B cell (primary cell): ENCODE measurements around the gene NUCB2. TPM values are rescaled to one million over a fixed set of nuclear protein-coding genes. Genes with fewer than 3 reads are reported as not detected.

Experiments
- ATAC-seq: fragments of 200-7000 bp; cut with Tn5 transposase; one replicate; pipeline ENCODE4 v1.10.0; 2021; ENCODE audit warnings: low read depth, mild to moderate bottlenecking, moderate number of reproducible peaks, moderate library complexity
- CTCF ChIA-PET: fragments of 350-600 bp; sonication (Branson Sonifier 250); formaldehyde crosslinking; loops from one replicate; lab custom pipeline; 2021; ENCODE audit warnings: antibody characterized with exemption, inconsistent platforms; lab: Charles Lee
- POLR2A ChIA-PET: fragments of 350-600 bp; sonication (Branson Sonifier 250); formaldehyde crosslinking; loops from one replicate; lab custom pipeline; 2021; ENCODE audit warnings: antibody characterized with exemption; lab: Charles Lee
- DNase-seq: peaks from one replicate; pipeline ENCODE4 v3.0.0; 2013
- H2AFZ ChIP-seq: 2 replicates; pipeline ENCODE4 v1.6.1; 2012; ENCODE audit warnings: mild to moderate bottlenecking, low read depth, low read length; ENCODE audit not compliant: insufficient read depth, poor library complexity, severe bottlenecking
- H3K27ac ChIP-seq, 2 donors: 1 replicate in 1 of 2; 2 replicates in 1 of 2; pipeline ENCODE4 v1.5.1; 2012 to 2013; ENCODE audit warnings: low read length in 2 of 2, mild to moderate bottlenecking in 2 of 2, moderate library complexity in 1 of 2
- H3K27me3 ChIP-seq, 4 experiments: fragments of 200-600 bp in 1 of 4; sonication (generic) in 1 of 4; replicated peaks in 1 of 4; 1 replicate in 2 of 4; 2 replicates in 2 of 4; pipeline versions ENCODE4 v1.6.1 to v1.7.0; 2013 to 2016; ENCODE audit warnings: low read length in 3 of 4, mild to moderate bottlenecking in 2 of 4, mixed read lengths in 1 of 4, moderate library complexity in 1 of 4; ENCODE audit not compliant: insufficient read depth in 4 of 4, control insufficient read depth in 3 of 4; ENCODE audit errors: control extremely low read depth in 1 of 4
- H3K36me3 ChIP-seq, 2 experiments: replicated peaks in 1 of 2; 1 replicate in 1 of 2; 2 replicates in 1 of 2; pipeline versions ENCODE4 v1.6.1 to v1.7.1; 2013; ENCODE audit warnings: low read length in 1 of 2; ENCODE audit not compliant: insufficient read depth in 2 of 2, control insufficient read depth in 1 of 2; ENCODE audit errors: control extremely low read depth in 1 of 2, extremely low read depth in 1 of 2
- H3K4me1 ChIP-seq, 2 donors: fragments of 200-600 bp in 1 of 2; sonication (generic) in 1 of 2; 1 replicate in 1 of 2; 2 replicates in 1 of 2; pipeline versions ENCODE4 v1.5.1 to v1.6.1; 2013 to 2017; ENCODE audit warnings: low read length in 2 of 2; ENCODE audit not compliant: control insufficient read depth in 2 of 2, insufficient read depth in 2 of 2
- H3K4me2 ChIP-seq: replicated peaks from 2 replicates; pipeline ENCODE3; 2012; ENCODE audit warnings: mild to moderate bottlenecking, low read depth, low read length; ENCODE audit not compliant: poor library complexity, severe bottlenecking
- H3K4me3 ChIP-seq, 5 experiments: fragments of 200-600 bp in 1 of 5; sonication (generic) in 1 of 5; 1 replicate in 3 of 5; 2 replicates in 2 of 5; pipeline versions ENCODE4 v1.5.1 to v1.7.0; 2011 to 2016; ENCODE audit warnings: low read length in 4 of 5, mild to moderate bottlenecking in 4 of 5, low read depth in 2 of 5, control low read depth in 1 of 5, moderate library complexity in 1 of 5; ENCODE audit not compliant: insufficient read depth in 1 of 5; ENCODE audit errors: control extremely low read depth in 1 of 5, extremely low read depth in 1 of 5
- H3K79me2 ChIP-seq: fragments of 200-600 bp; sonication (generic); one replicate; pipeline ENCODE4 v1.6.0; 2016; ENCODE audit warnings: low read length; ENCODE audit not compliant: control insufficient read depth, insufficient read depth
- H3K9ac ChIP-seq: fragments of 200-600 bp; sonication (generic); 2 replicates; pipeline ENCODE4 v1.6.1; 2017; ENCODE audit warnings: mild to moderate bottlenecking, low read length, moderate library complexity
- H3K9me3 ChIP-seq, 3 donors: one replicate each; pipeline versions ENCODE4 v1.6.1 to v1.7.1; 2013; ENCODE audit warnings: low read length in 2 of 3; ENCODE audit not compliant: control insufficient read depth in 2 of 3, insufficient read depth in 1 of 3; ENCODE audit errors: control extremely low read depth in 1 of 3
- H4K20me1 ChIP-seq: 2 replicates; pipeline ENCODE4 v1.6.0; 2012; ENCODE audit warnings: mild to moderate bottlenecking, low read length; ENCODE audit not compliant: insufficient read depth, control insufficient read depth, poor library complexity, severe bottlenecking
- H3K27ac Mint-ChIP-seq: one replicate; pipeline ENCODE4 v1.8.0; 2021; ENCODE audit warnings: mixed read lengths
- H3K27me3 Mint-ChIP-seq: one replicate; pipeline ENCODE4 v1.8.0; 2021; ENCODE audit warnings: mixed read lengths
- H3K4me1 Mint-ChIP-seq: one replicate; pipeline ENCODE4 v1.8.0; 2021; ENCODE audit warnings: mixed read lengths
- H3K4me3 Mint-ChIP-seq: one replicate; pipeline ENCODE4 v1.8.0; 2021; ENCODE audit warnings: mixed read lengths
- H3K9me3 Mint-ChIP-seq: one replicate; pipeline ENCODE4 v1.8.0; 2022; ENCODE audit warnings: mixed read lengths; ENCODE audit not compliant: insufficient read depth
- CTCF ChIP-seq: fragments of 200-600 bp; IDR thresholded peaks from one replicate; pipeline ENCODE4 v1.8.0; 2022; ENCODE audit warnings: antibody characterized with exemption, mild to moderate bottlenecking
- EZH2 ChIP-seq: IDR thresholded peaks from 2 replicates; pipeline ENCODE4 v1.6.1; 2012; ENCODE audit warnings: borderline replicate concordance, low read depth, mild to moderate bottlenecking, moderate library complexity, low read length; ENCODE audit not compliant: insufficient read depth, poor library complexity, severe bottlenecking
- WGBS: methylation state at CpG from one replicate; pipeline ENCODE4 v1.1.5; 2013; ENCODE audit warnings: missing lambda C conversion rate; ENCODE audit not compliant: insufficient coverage; 5-methylcytosine and 5-hydroxymethylcytosine counted together
- intact Hi-C: fragments of 100-400 bp; cut with micrococcal nuclease; formaldehyde crosslinking; loops from one replicate; pipeline ENCODE4 v1.10.0; 2022
- polyA plus RNA-seq: library from polyadenylated mRNA; depleted of rRNA; stranded (reverse); fragments of >200 nt; gene quantifications from 2 replicates; pipeline ENCODE4 v1.2.3, GENCODE V29; 2012
- total RNA-seq, 2 donors: library from RNA; stranded (reverse); fragments of 120-200 nt in 1 of 2; gene quantifications; 1 replicate in 1 of 2; 2 replicates in 1 of 2; pipeline versions ENCODE4 v1.2.3 to v1.2.4, GENCODE V29; 2013 to 2022

Gene NUCB2
- total and polyA plus RNA-seq, 2 donors (not counting 1 experiment from before 2014, with no cell fraction given) = 1.8 to 6.8 TPM

DNA sequence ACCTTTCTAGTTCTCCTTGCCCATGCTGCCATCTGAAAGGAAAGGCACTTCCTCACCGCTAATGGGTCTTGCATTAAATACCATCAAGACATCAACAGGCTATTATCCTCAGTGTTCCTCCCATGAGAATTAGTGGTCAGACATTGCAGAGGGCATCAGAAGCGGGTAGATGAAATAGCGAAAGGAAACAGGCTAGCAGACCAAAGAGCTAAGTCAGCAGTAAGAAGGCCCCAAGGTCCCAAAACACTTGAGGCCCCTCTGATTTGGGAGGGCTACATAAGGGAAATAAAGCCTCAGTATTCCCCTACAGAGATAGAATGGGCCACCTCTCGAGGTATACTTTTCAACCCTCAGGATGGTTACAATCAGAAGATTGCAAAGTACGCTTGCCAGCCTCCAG, 99.0 kb downstream of the NUCB2 start:
- Histone ChIP-seq H3K9ac (no peak overlapping the region), H3K4me1 (no peaks in the 10 kb centered on the region), H3K27me3 (no peaks in the 10 kb centered on the region), H3K4me3 (no peak overlapping the region), H3K27ac (no peak overlapping the region), H3K4me2 (no peak overlapping the region), H4K20me1 (no peaks in the 10 kb centered on the region), H3K79me2 (no peaks in the 10 kb centered on the region), H3K36me3 (no peaks in the 10 kb centered on the region), H3K9me3 (peaks cover 0 to 33% (median 23%) of the 10 kb centered on the region in 3 donors), H2AFZ (no peak overlapping the region)
- Mint-ChIP-seq H3K4me3 (no peak overlapping the region), H3K27ac (no peak overlapping the region), H3K27me3 (no peaks in the 10 kb centered on the region), H3K9me3 (peaks cover 17% of the 10 kb centered on the region), H3K4me1 (no peaks in the 10 kb centered on the region)
- 100% methylated on average over 2 of the region's 5 CpGs for WGBS
- DNase-seq (no peak), ATAC-seq (no peak)
- TF ChIP-seq EZH2 = no peak
- TF ChIP-seq CTCF = no peak
- POLR2A ChIA-PET = no interaction called here
- intact Hi-C loops = no loop called here
- CTCF ChIA-PET = interaction anchor here (1.2 to 1.4 kb wide), 2 partner anchors 8 to 11 kb away, joined by 3 to 10 read pairs; no protein-coding TSS in a partner anchor

GRCh38 chr11:17376493-17376892, 100.0 kb downstream of the NUCB2 start:
- Histone ChIP-seq H3K9me3 (peaks cover 0 to 23% (median 19%) of the 10 kb centered on the region in 3 donors), H3K4me2 (no peak overlapping the region), H3K9ac (no peak overlapping the region), H3K79me2 (no peaks in the 10 kb centered on the region), H3K27me3 (no peaks in the 10 kb centered on the region), H3K4me3 (no peak overlapping the region), H2AFZ (no peak overlapping the region), H4K20me1 (no peaks in the 10 kb centered on the region), H3K4me1 (no peaks in the 10 kb centered on the region), H3K27ac (no peak overlapping the region), H3K36me3 (no peaks in the 10 kb centered on the region)
- Mint-ChIP-seq H3K27me3 (no peaks in the 10 kb centered on the region), H3K4me3 (no peak overlapping the region), H3K4me1 (no peaks in the 10 kb centered on the region), H3K9me3 (peaks cover 10% of the 10 kb centered on the region), H3K27ac (no peak overlapping the region)
- DNase-seq (no peak), ATAC-seq (no peak)
- 100% methylated on average over 1 of the region's 3 CpGs for WGBS
- intact Hi-C loops = no loop called here
- no peak for TF ChIP-seq EZH2
- TF ChIP-seq CTCF = no peak
- POLR2A ChIA-PET = no interaction called here
- CTCF ChIA-PET = interaction anchor here (0.5 kb wide), 1 partner anchor 13 kb away, joined by 3 read pairs; no protein-coding TSS in a partner anchor
